Measurements from ENCODE around the gene CEBPE.

CEBPE gene

DNA sequence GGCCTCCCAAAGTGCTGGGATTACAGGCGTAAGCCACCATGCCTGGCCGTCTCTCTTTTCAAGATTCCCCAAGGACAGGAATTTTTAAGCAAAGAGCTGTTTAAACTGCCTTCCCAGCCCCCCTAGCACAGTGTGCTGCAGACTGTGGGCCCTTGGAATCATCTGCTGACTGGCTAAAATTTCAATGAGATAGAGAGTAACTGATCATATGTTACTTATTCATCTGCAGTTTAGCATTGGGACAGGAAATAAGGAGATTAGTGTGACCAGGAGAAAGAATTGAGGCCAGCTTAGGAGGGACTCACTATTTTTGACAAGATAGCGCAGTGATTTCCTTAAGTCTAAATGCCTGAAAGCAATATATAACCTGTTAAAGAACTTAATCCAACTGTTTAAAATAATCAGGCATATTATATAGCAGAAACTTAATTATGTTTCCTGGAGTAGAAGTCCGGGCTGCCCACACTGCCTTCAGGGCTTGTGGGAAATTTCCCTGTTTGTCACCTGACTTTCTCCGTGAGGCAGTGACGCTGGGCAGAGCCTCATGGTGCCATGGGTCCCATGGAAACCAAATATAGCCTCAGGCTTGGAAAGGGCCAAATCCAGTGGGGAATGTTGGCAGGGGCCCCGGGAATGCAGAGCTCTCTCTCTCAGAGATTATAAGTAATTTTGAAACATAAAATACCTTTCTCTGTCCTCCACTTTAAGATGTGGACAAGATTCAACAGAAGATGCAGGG lies 22.8 kb upstream of the CEBPE start:
- H3K27ac ChIP-seq = no peak overlapping the region
- H3K27me3 ChIP-seq (replicated peaks) = peaks cover 5% of the 10 kb centered on the region
- in situ Hi-C loops (cut with HindIII; ENCODE audit: low pct_ligation_motif_present, low sequenced_read_pairs) = no loop called here
- H3K4me3 ChIP-seq (ENCODE audit: low read depth, low read length) = no peak overlapping the region
- TF ChIP-seq, protein P1, sequence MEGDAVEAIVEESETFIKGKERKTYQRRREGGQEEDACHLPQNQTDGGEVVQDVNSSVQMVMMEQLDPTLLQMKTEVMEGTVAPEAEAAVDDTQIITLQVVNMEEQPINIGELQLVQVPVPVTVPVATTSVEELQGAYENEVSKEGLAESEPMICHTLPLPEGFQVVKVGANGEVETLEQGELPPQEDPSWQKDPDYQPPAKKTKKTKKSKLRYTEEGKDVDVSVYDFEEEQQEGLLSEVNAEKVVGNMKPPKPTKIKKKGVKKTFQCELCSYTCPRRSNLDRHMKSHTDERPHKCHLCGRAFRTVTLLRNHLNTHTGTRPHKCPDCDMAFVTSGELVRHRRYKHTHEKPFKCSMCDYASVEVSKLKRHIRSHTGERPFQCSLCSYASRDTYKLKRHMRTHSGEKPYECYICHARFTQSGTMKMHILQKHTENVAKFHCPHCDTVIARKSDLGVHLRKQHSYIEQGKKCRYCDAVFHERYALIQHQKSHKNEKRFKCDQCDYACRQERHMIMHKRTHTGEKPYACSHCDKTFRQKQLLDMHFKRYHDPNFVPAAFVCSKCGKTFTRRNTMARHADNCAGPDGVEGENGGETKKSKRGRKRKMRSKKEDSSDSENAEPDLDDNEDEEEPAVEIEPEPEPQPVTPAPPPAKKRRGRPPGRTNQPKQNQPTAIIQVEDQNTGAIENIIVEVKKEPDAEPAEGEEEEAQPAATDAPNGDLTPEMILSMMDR (IDR thresholded peaks at IDR 0.05; ENCODE audit: low read depth, low read length, missing control alignments) = no peak
- H3K36me3 ChIP-seq (replicated peaks) = no peaks in the 10 kb centered on the region
- DNase-seq = peak; percentile 4

DNA sequence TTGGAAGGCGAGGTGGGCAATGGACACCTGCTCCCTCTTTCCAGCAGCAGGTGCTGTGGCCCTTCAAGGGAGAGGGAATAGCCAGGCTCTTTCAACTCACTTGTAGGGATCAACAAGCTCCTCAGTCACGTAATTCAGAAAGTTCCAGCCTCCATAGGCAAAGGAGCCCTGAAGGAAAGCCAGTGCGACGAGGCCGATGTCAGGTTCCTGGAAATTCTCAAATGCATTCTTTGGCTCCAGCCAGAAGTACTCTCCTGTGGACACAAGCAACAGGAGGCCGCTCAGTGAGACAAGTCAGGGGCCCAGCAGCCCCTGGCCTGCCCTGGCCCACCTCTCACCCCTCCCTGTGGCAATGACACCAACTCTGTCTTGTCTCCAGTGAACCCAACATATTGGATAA lies 21.3 kb upstream of the CEBPE start:
- TF ChIP-seq, protein P1 (IDR thresholded peaks at IDR 0.05; ENCODE audit: low read depth, low read length, missing control alignments) = no peak
- H3K27me3 ChIP-seq (replicated peaks) = peaks cover 5% of the 10 kb centered on the region
- no peak overlapping the region for H3K4me3 ChIP-seq (ENCODE audit: low read depth, low read length)
- in situ Hi-C loops (cut with HindIII; ENCODE audit: low pct_ligation_motif_present, low sequenced_read_pairs) = no loop called here
- no peaks in the 10 kb centered on the region for H3K36me3 ChIP-seq (replicated peaks)
- DNase-seq = no peak
- H3K27ac ChIP-seq = no peak overlapping the region

DNA sequence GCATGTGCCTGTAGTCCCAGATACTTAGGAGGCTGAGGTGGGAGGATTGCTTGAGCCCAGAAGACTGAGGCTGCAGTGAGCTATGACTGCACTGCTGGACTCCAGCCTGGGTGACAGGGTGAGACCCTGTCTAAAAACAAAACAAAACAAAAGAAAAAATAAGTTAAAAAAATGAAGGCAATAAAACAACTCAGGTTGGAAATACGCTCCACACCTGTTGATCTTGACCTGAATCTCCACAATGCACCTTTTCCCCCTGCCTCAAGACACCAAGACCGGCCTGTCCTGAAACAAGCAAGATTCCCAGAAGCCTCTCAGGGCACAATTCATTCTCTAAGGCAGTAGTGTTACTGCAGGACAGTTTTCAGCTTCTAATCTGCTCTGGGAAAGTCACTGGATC lies 20.8 kb upstream of the CEBPE start:
- Histone ChIP-seq H3K27me3 (replicated peaks) (peaks cover 5% of the 10 kb centered on the region), H3K36me3 (replicated peaks) (no peaks in the 10 kb centered on the region), H3K4me3 (ENCODE audit: low read depth, low read length) (no peak overlapping the region), H3K27ac (no peak overlapping the region)
- no peak for DNase-seq
- TF ChIP-seq, protein P1 (IDR thresholded peaks at IDR 0.05; ENCODE audit: low read depth, low read length, missing control alignments) = no peak
- in situ Hi-C loops (cut with HindIII; ENCODE audit: low pct_ligation_motif_present, low sequenced_read_pairs) = no loop called here

DNA sequence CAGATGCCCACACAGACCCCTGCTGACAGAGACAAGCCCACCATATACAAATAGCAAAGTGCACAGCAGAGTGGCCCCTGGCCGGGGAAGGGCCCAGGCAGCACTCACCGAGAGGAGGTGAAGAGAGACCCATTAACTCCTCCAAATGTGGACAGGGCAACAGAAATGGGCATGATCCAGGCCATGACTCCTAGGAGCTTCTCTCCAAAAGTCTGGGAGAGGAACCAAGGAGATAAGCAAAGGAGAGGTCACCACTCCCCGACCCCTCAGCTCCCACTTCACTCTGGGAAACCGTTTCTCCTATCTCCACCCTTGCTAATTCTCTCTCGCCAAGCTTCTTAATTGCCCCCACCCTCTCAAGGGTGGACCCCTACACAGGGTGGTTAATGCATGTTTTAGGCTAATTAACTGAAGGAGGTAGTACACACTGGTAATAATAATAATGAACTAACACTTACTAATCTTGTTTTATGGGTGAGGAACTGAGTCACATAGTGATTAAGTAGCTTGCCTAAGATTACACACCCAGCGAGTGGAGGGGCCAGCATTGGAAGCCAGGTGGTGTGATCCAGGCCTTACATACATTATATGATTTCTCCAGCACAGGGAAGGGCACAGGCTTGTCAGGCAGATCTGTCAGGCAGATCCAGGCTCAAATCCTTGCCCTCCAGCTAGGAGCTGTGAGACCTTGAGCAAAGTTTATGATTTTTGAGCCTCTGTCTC lies 18.9 kb upstream of the CEBPE start:
- DNase-seq = no peak
- TF ChIP-seq, protein P1 (IDR thresholded peaks at IDR 0.05; ENCODE audit: low read depth, low read length, missing control alignments) = no peak
- in situ Hi-C loops (cut with HindIII; ENCODE audit: low pct_ligation_motif_present, low sequenced_read_pairs) = no loop called here
- peaks cover 2% of the 10 kb centered on the region for H3K27me3 ChIP-seq (replicated peaks)
- H3K36me3 ChIP-seq (replicated peaks) = no peaks in the 10 kb centered on the region
- H3K4me3 ChIP-seq (ENCODE audit: low read depth, low read length) = no peak overlapping the region
- H3K27ac ChIP-seq = no peak overlapping the region

DNA sequence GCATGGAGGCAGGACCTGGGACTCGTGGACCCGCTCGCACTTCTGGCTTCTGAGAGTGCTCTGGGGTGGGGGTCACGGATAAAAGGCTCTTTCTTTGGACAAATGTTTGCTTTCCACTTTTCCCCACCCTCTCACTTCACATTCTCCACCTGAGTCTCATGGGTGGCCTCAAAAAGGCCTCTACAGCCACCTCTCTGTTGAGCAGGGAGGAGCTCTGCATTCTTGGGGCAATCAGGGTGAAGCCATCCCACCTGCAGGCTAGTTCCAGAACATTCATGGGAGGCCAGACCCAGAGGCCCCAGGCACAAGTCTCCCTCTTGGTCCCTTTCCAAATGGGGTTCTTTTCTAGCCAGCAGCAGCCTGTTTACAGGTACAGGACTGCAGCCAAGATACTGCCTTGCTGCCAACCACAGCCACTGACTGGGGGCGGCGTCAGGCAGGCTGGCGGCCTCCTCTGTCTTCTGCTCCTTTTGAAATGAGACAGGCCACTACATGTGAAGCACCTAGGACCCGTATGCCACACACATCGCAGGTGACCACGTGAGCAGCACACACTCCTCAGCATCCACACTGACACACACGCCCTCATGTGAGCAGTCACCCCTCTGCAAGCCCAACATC lies 18.2 kb upstream of the CEBPE start:
- no peaks in the 10 kb centered on the region for H3K36me3 ChIP-seq (replicated peaks)
- in situ Hi-C loops (cut with HindIII; ENCODE audit: low pct_ligation_motif_present, low sequenced_read_pairs) = no loop called here
- TF ChIP-seq, protein P1 (IDR thresholded peaks at IDR 0.05; ENCODE audit: low read depth, low read length, missing control alignments) = no peak
- H3K4me3 ChIP-seq (ENCODE audit: low read depth, low read length) = no peak overlapping the region
- no peak overlapping the region for H3K27ac ChIP-seq
- peaks cover under 1% of the 10 kb centered on the region for H3K27me3 ChIP-seq (replicated peaks)
- no peak for DNase-seq

Data from brain microvascular endothelial cell (primary cell).